NT2/D1 (cell line): ENCODE data around the gene LRRC15.

Source experiments
- SUZ12 ChIP-seq: IDR thresholded peaks from 2 replicates; pipeline ENCODE4 v1.6.1; 2011; ENCODE audit not compliant: insufficient read length, insufficient read depth; ENCODE audit errors: extremely low read depth
- YY1 ChIP-seq: IDR thresholded peaks from 2 replicates; pipeline ENCODE4 v1.6.1; 2011; ENCODE audit not compliant: insufficient read length, insufficient read depth
- ZNF274 ChIP-seq: IDR thresholded peaks from 2 replicates; pipeline ENCODE4 v1.6.1; 2011; ENCODE audit warnings: mild to moderate bottlenecking, low read depth, low read length

DNA sequence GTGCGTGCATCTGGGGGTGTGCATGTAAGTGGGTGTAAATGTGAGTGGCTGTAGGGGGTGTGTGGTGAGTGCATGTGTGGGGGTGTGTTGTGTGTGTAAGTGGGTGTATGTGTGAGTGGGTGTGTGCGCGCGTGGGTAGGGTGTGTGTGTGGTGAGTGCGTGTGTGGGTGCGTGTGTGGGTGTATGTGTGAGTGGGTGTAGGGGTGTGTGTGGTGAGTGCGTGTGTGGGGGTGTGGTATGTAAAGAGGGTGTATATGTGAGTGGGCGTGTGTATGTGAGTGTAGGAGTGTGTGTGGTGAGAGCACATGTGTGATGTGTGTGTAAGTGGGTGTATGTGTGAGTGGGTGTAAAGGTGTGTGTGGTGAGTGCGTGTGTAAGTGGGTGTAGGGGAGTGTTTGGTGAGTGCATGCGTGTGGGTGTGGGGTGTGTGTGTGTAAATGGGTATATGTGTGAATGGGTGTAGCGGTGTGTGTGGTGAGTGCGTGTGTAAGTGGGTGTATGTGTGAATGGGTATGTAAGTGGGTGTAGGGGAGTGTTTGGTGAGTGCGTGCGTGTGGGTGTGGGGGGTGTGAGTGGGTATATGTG, 17.5 kb downstream of the LRRC15 start:
- no peak for TF ChIP-seq YY1
- TF ChIP-seq ZNF274 = no peak
- no peak for TF ChIP-seq SUZ12
